HUES6 (cell line): ENCODE measurements around the gene ENOX1.

Source experiments
- H3K27ac ChIP-seq: 2 replicates; pipeline ENCODE4 v1.7.0; 2013; ENCODE audit warnings: low read depth, mild to moderate bottlenecking, low read length, inconsistent platforms
- H3K27me3 ChIP-seq: 2 replicates; pipeline ENCODE4 v1.6.1; 2013; ENCODE audit warnings: low read length; ENCODE audit not compliant: control insufficient read depth, insufficient read depth
- H3K36me3 ChIP-seq: 2 replicates; pipeline ENCODE4 v1.6.1; 2013; ENCODE audit warnings: low read length; ENCODE audit not compliant: control insufficient read depth, insufficient read depth
- H3K4me1 ChIP-seq: 2 replicates; pipeline ENCODE4 v1.6.1; 2013; ENCODE audit warnings: low read length; ENCODE audit not compliant: control insufficient read depth, insufficient read depth
- H3K4me3 ChIP-seq: 2 replicates; pipeline ENCODE4 v1.5.1; 2013; ENCODE audit warnings: low read depth, low read length
- H3K9ac ChIP-seq: one replicate; pipeline ENCODE4 v1.6.1; 2013; ENCODE audit warnings: mild to moderate bottlenecking, low read length
- H3K9me3 ChIP-seq: 2 replicates; pipeline ENCODE4 v1.6.1; 2013; ENCODE audit warnings: low read depth, low read length; ENCODE audit not compliant: control insufficient read depth, insufficient read depth

The ENOX1 gene

GRCh38 chr13:43652760-43653159, 134.0 kb downstream of the ENOX1 start:
- H3K36me3 ChIP-seq = no peaks in the 10 kb centered on the region
- no peaks in the 10 kb centered on the region for H3K27me3 ChIP-seq
- H3K9ac ChIP-seq = no peak overlapping the region
- H3K4me3 ChIP-seq = no peak overlapping the region
- H3K27ac ChIP-seq = no peak overlapping the region
- no peaks in the 10 kb centered on the region for H3K4me1 ChIP-seq
- no peaks in the 10 kb centered on the region for H3K9me3 ChIP-seq

GRCh38 chr13:43650882-43651281, 135.9 kb downstream of the ENOX1 start:
- Histone ChIP-seq H3K4me3 (no peak overlapping the region), H3K9me3 (no peaks in the 10 kb centered on the region), H3K36me3 (no peaks in the 10 kb centered on the region), H3K27me3 (no peaks in the 10 kb centered on the region), H3K9ac (no peak overlapping the region), H3K27ac (no peak overlapping the region), H3K4me1 (no peaks in the 10 kb centered on the region)

GRCh38 chr13:43648733-43649132, 138.0 kb downstream of the ENOX1 start:
- Histone ChIP-seq H3K4me1 (no peaks in the 10 kb centered on the region), H3K9ac (no peak overlapping the region), H3K36me3 (no peaks in the 10 kb centered on the region), H3K27me3 (no peaks in the 10 kb centered on the region), H3K4me3 (no peak overlapping the region), H3K27ac (no peak overlapping the region), H3K9me3 (no peaks in the 10 kb centered on the region)

- H3K9ac ChIP-seq = no peak overlapping the region
- H3K9me3 ChIP-seq = no peaks in the 10 kb centered on the region
- H3K4me1 ChIP-seq = no peaks in the 10 kb centered on the region
- no peaks in the 10 kb centered on the region for H3K36me3 ChIP-seq
- no peak overlapping the region for H3K4me3 ChIP-seq
- H3K27ac ChIP-seq = no peak overlapping the region
- no peaks in the 10 kb centered on the region for H3K27me3 ChIP-seq
Observed at GRCh38 chr13:43647471-43647870, 139.3 kb downstream of the ENOX1 start.

GRCh38 chr13:43640476-43640875, 146.3 kb downstream of the ENOX1 start:
- H3K4me1 ChIP-seq = no peaks in the 10 kb centered on the region
- H3K27ac ChIP-seq = no peak overlapping the region
- H3K9ac ChIP-seq = no peak overlapping the region
- H3K36me3 ChIP-seq = no peaks in the 10 kb centered on the region
- H3K9me3 ChIP-seq = no peaks in the 10 kb centered on the region
- no peak overlapping the region for H3K4me3 ChIP-seq
- no peaks in the 10 kb centered on the region for H3K27me3 ChIP-seq

GRCh38 chr13:43631106-43631505, 155.7 kb downstream of the ENOX1 start:
- Histone ChIP-seq H3K4me3 (no peak overlapping the region), H3K27ac (no peak overlapping the region), H3K4me1 (no peaks in the 10 kb centered on the region), H3K27me3 (no peaks in the 10 kb centered on the region), H3K9ac (no peak overlapping the region), H3K36me3 (no peaks in the 10 kb centered on the region), H3K9me3 (no peaks in the 10 kb centered on the region)

- Histone ChIP-seq H3K4me1 (no peaks in the 10 kb centered on the region), H3K36me3 (no peaks in the 10 kb centered on the region), H3K9me3 (no peaks in the 10 kb centered on the region), H3K27ac (no peak overlapping the region), H3K27me3 (no peaks in the 10 kb centered on the region), H3K9ac (no peak overlapping the region), H3K4me3 (no peak overlapping the region)
Observed at GRCh38 chr13:43629691-43630480, 156.9 kb downstream of the ENOX1 start.

GRCh38 chr13:43626994-43627393, 159.8 kb downstream of the ENOX1 start:
- H3K4me1 ChIP-seq = no peaks in the 10 kb centered on the region
- no peak overlapping the region for H3K27ac ChIP-seq
- H3K9me3 ChIP-seq = no peaks in the 10 kb centered on the region
- H3K4me3 ChIP-seq = no peak overlapping the region
- no peak overlapping the region for H3K9ac ChIP-seq
- H3K36me3 ChIP-seq = no peaks in the 10 kb centered on the region
- H3K27me3 ChIP-seq = no peaks in the 10 kb centered on the region

- H3K27me3 ChIP-seq = no peaks in the 10 kb centered on the region
- no peak overlapping the region for H3K27ac ChIP-seq
- H3K9me3 ChIP-seq = no peaks in the 10 kb centered on the region
- H3K36me3 ChIP-seq = no peaks in the 10 kb centered on the region
- H3K4me3 ChIP-seq = no peak overlapping the region
- H3K9ac ChIP-seq = no peak overlapping the region
- H3K4me1 ChIP-seq = no peaks in the 10 kb centered on the region
Observed at GRCh38 chr13:43614063-43614462, 172.7 kb downstream of the ENOX1 start.

- H3K9me3 ChIP-seq = no peaks in the 10 kb centered on the region
- H3K9ac ChIP-seq = no peak overlapping the region
- no peak overlapping the region for H3K4me3 ChIP-seq
- no peaks in the 10 kb centered on the region for H3K27me3 ChIP-seq
- H3K36me3 ChIP-seq = no peaks in the 10 kb centered on the region
- H3K27ac ChIP-seq = no peak overlapping the region
- no peaks in the 10 kb centered on the region for H3K4me1 ChIP-seq
Observed at GRCh38 chr13:43611281-43612273, 175.2 kb downstream of the ENOX1 start.
